Suprapubic skin (tissue), 4 donors: ENCODE results near the gene ENPP1. TPM values are rescaled to one million over a fixed set of nuclear protein-coding genes. Genes with fewer than 3 reads are reported as not detected.

ENCODE experiments used
- DNase-seq, 2 donors: peaks; one replicate each; pipeline ENCODE4 v3.0.0-alpha.2; 2019; ENCODE audit warnings: low spot score in 2 of 2
- H3K27ac ChIP-seq: fragments of 200-600 bp; sonication (generic); one replicate; pipeline ENCODE4 v1.5.1; 2019
- H3K27me3 ChIP-seq: fragments of 200-600 bp; sonication (generic); one replicate; pipeline ENCODE4 v1.5.1; 2019
- H3K36me3 ChIP-seq: fragments of 200-600 bp; sonication (generic); one replicate; pipeline ENCODE4 v1.5.1; 2019
- H3K4me1 ChIP-seq: fragments of 200-600 bp; sonication (generic); one replicate; pipeline ENCODE4 v1.5.1; 2019
- H3K4me3 ChIP-seq: fragments of 200-600 bp; sonication (generic); one replicate; pipeline ENCODE4 v1.5.1; 2019; ENCODE audit warnings: mild to moderate bottlenecking
- H3K9me3 ChIP-seq: fragments of 200-600 bp; sonication (generic); one replicate; pipeline ENCODE4 v1.5.1; 2019
- EP300 ChIP-seq: sonication (generic); formaldehyde crosslinking; IDR thresholded peaks from one replicate; pipeline ENCODE4 v1.6.1; 2017; ENCODE audit warnings: antibody characterized with exemption
- POLR2A ChIP-seq, 2 donors: fragments of 450-650 bp; IDR thresholded peaks; one replicate each; pipeline ENCODE4 v1.6.1; 2017; ENCODE audit warnings: antibody characterized with exemption in 2 of 2, mild to moderate bottlenecking in 2 of 2, moderate library complexity in 2 of 2
- POLR2AphosphoS5 ChIP-seq, 3 donors: sonication (generic); formaldehyde crosslinking; IDR thresholded peaks; one replicate each; pipeline ENCODE4 v1.6.1; 2017; ENCODE audit warnings: antibody characterized with exemption in 3 of 3
- WGBS: methylation state at CpG from one replicate; pipeline ENCODE4 v1.1.5; 2018; 5-methylcytosine and 5-hydroxymethylcytosine counted together
- total RNA-seq, 4 donors: library from RNA; depleted of rRNA; stranded (reverse); fragments of >200 nt; gene quantifications; one replicate each; pipeline ENCODE4 v1.1.0, GENCODE V29; 2016
- TF ChIP-seq, protein P1 (sequence below), 2 donors: fragments of 200-600 bp in 1 of 2; fragments of 450-650 bp in 1 of 2; sonication (generic) in 1 of 2; IDR thresholded peaks; one replicate each; pipeline ENCODE4 v1.5.1; 2016 to 2019; ENCODE audit warnings: antibody characterized with exemption in 2 of 2, mild to moderate bottlenecking in 1 of 2, moderate library complexity in 1 of 2

Gene ENPP1
- total RNA-seq, 4 donors from 2014 or later, result 2.9 to 9.1 (median 4.0) TPM

DNA sequence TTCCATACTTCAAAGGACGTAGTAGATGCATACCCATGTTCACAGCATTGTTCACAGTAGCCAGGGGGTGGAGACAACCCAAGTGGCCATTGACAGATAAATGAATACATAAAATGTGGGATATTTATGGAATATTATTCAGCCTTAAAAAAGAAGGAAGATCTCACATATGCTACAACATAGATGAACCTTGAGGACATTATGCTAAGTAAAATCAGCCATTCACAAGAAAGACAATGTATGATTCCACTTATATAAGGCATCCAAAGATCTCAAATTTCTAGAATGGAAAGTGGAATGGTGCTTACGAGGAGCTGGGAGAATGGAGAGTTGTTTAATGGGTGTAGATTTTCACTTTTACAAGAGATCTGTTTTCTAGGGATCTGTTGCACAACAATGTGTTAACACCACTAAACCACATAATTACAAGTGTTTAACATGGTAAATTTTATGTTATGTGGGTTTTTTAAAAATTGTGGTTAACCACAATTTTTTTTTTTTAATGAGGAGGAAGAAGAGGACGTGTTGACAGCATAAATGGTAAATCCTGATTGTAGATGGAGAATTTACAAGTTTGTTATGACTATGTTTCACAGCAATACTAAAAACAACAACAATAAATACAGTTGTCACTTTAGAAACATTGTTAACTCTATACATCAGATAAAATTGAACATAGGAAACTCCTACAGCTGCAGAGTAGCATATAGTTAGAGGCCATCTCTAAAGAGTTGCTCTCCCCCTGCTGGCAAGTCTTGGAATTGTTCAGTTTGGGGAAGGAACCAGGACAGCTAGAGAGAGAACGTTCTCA lies 101.8 kb downstream of the ENPP1 start:
- Histone ChIP-seq H3K36me3 (no peaks in the 10 kb centered on the region), H3K27me3 (peaks cover 11% of the 10 kb centered on the region), H3K27ac (no peak overlapping the region), H3K9me3 (no peaks in the 10 kb centered on the region), H3K4me3 (no peak overlapping the region), H3K4me1 (no peaks in the 10 kb centered on the region)
- TF ChIP-seq POLR2A (IDR thresholded peaks at IDR 0.05) (no peak), POLR2AphosphoS5 (IDR thresholded peaks at IDR 0.05) (no peak)
- TF ChIP-seq, protein P1, sequence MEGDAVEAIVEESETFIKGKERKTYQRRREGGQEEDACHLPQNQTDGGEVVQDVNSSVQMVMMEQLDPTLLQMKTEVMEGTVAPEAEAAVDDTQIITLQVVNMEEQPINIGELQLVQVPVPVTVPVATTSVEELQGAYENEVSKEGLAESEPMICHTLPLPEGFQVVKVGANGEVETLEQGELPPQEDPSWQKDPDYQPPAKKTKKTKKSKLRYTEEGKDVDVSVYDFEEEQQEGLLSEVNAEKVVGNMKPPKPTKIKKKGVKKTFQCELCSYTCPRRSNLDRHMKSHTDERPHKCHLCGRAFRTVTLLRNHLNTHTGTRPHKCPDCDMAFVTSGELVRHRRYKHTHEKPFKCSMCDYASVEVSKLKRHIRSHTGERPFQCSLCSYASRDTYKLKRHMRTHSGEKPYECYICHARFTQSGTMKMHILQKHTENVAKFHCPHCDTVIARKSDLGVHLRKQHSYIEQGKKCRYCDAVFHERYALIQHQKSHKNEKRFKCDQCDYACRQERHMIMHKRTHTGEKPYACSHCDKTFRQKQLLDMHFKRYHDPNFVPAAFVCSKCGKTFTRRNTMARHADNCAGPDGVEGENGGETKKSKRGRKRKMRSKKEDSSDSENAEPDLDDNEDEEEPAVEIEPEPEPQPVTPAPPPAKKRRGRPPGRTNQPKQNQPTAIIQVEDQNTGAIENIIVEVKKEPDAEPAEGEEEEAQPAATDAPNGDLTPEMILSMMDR (IDR thresholded peaks at IDR 0.05), result peak; percentile 62 to 81
- DNase-seq, result peak in 1 of 2 donors; percentile 75
- WGBS, result 51% methylated on average over 4 of the region's 4 CpGs

DNA sequence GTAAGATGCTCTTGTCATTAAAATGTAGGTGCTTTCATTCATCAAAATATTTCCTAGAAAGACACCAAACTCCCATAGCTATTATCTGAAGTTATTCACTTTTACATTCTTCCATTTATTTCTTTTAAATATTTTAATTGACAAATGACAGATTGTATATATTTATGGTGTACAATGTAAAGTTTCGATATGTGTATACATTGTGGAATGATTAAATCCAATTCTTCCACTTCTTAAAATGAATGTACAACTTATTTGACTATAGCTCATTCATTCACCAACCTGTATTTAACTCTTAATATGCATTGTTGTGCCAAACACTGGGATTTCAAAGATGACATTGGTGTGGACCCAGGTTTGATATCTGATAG lies 102.4 kb downstream of the ENPP1 start:
- DNase-seq, result no peak
- TF ChIP-seq, protein P1 (IDR thresholded peaks at IDR 0.05), result no peak
- TF ChIP-seq POLR2AphosphoS5 (IDR thresholded peaks at IDR 0.05), result no peak
- no peak for TF ChIP-seq EP300
- TF ChIP-seq POLR2A (IDR thresholded peaks at IDR 0.05), result no peak
- 92% methylated on average over 1 of the region's 1 CpG for WGBS
- H3K27ac ChIP-seq, result no peak overlapping the region
- H3K36me3 ChIP-seq, result no peaks in the 10 kb centered on the region
- H3K27me3 ChIP-seq, result peaks cover 11% of the 10 kb centered on the region
- no peak overlapping the region for H3K4me3 ChIP-seq
- peaks cover 3% of the 10 kb centered on the region for H3K4me1 ChIP-seq
- H3K9me3 ChIP-seq, result no peaks in the 10 kb centered on the region

DNA sequence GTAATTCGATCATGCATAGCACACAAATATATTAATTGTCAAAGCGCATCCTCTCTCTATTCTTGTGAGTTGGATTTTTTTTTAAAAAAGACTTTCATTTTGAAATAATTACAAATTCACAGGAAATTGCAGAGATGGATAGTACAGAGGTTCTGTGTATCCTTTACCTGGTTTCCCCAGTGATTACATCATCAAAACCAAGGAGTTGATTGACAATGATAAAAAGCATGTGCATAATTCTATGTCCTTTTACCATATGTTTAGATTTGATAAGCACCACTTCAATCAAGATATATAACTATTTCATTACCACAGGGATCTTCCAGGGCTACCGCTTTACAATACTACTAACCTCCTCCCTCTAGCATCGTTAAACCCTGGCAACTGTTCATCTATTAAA lies 103.1 kb downstream of the ENPP1 start:
- no peak for DNase-seq
- Histone ChIP-seq H3K4me1 (peaks cover 6% of the 10 kb centered on the region), H3K36me3 (no peaks in the 10 kb centered on the region), H3K4me3 (no peak overlapping the region), H3K9me3 (no peaks in the 10 kb centered on the region), H3K27me3 (peaks cover 11% of the 10 kb centered on the region), H3K27ac (no peak overlapping the region)
- TF ChIP-seq POLR2AphosphoS5 (IDR thresholded peaks at IDR 0.05), result no peak
- TF ChIP-seq, protein P1 (IDR thresholded peaks at IDR 0.05), result no peak
- no peak for TF ChIP-seq POLR2A (IDR thresholded peaks at IDR 0.05)
- TF ChIP-seq EP300, result no peak
- WGBS, result 60% methylated on average over 4 of the region's 4 CpGs

DNA sequence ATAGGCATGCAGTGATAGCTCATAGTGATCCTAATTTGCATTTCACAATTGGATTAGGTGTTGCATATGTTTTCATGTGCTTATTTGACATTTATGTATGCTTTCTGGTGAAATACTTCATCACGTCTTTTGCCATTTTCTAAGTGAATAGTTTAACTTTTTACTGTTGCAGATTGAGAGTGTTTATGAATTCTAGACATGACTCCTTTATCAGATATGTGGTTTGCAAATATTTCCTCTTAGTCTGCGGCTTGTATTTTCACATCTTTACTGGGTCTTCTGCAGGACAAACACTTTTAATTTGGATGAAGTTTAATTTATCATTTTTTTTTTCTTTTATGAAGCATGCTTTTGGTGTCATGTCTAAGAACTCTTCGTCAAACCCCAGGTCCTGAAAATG lies 104.1 kb downstream of the ENPP1 start:
- Histone ChIP-seq H3K4me1 (peaks cover 6% of the 10 kb centered on the region), H3K9me3 (no peaks in the 10 kb centered on the region), H3K27me3 (peaks cover 11% of the 10 kb centered on the region), H3K27ac (no peak overlapping the region), H3K4me3 (no peak overlapping the region), H3K36me3 (no peaks in the 10 kb centered on the region)
- WGBS, result 73% methylated on average over 3 of the region's 3 CpGs
- TF ChIP-seq, protein P1 (IDR thresholded peaks at IDR 0.05), result no peak
- TF ChIP-seq POLR2AphosphoS5 (IDR thresholded peaks at IDR 0.05) (no peak), POLR2A (IDR thresholded peaks at IDR 0.05) (no peak), EP300 (no peak)
- no peak for DNase-seq

DNA sequence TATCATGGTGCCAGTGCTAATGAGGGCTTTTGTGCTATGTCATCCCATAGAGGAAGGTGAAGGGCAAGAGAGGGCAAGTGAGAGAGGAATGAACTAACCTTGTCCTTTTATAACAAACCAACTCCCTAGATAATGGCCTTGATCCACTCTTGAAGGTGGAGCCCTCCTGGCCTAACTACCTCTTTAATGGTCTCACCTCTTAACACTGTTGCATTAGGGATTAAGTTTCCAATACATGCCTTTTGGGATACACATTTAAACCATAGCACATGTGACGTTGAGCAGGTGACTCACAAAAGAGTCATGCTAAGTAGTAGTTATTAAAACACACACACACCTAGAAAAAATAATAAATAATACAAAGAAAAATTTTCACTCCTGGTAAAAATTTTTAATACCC lies 106.4 kb downstream of the ENPP1 start:
- Histone ChIP-seq H3K27me3 (peaks cover 11% of the 10 kb centered on the region), H3K27ac (no peak overlapping the region), H3K9me3 (no peaks in the 10 kb centered on the region), H3K4me1 (peaks cover 6% of the 10 kb centered on the region), H3K4me3 (no peak overlapping the region), H3K36me3 (no peaks in the 10 kb centered on the region)
- WGBS, result 35% methylated on average over 1 of the region's 1 CpG
- TF ChIP-seq, protein P1 (IDR thresholded peaks at IDR 0.05), result no peak
- TF ChIP-seq EP300 (no peak), POLR2AphosphoS5 (IDR thresholded peaks at IDR 0.05) (no peak), POLR2A (IDR thresholded peaks at IDR 0.05) (no peak)
- no peak for DNase-seq
